Kidney epithelial cell (primary cell): ENCODE measurements around the gene MRPL41. TPM values are rescaled to one million over a fixed set of nuclear protein-coding genes. Genes with fewer than 3 reads are reported as not detected.
"Not testable (repeated sequence)": the region's sequence is repeated elsewhere in the genome, so short reads cannot be mapped to it uniquely, and the experiment has no call there.

Experiments
- DNase-seq: peaks from one replicate; pipeline ENCODE4 v3.0.0-alpha.2; 2010; ENCODE audit warnings: low read depth
- H3K27me3 ChIP-seq: 2 replicates; pipeline ENCODE4 v1.6.0; 2011; ENCODE audit warnings: low read length; ENCODE audit not compliant: control insufficient read depth, insufficient read depth
- H3K36me3 ChIP-seq: 2 replicates; pipeline ENCODE4 v1.5.1; 2011; ENCODE audit warnings: low read length; ENCODE audit not compliant: control insufficient read depth, insufficient read depth
- H3K4me3 ChIP-seq: 2 replicates; pipeline ENCODE4 v1.5.1; 2011; ENCODE audit warnings: low read depth, mild to moderate bottlenecking, control low read depth, low read length
- total RNA-seq: library from RNA; depleted of rRNA; stranded (reverse); fragments of >200 nt; gene quantifications from 2 replicates; pipeline ENCODE4 v1.2.3, GENCODE V29; 2015
- TF ChIP-seq, protein P1 (sequence below): IDR thresholded peaks from 2 replicates; pipeline ENCODE4 v1.5.1; 2011; ENCODE audit warnings: mild to moderate bottlenecking, moderate library complexity, low read length, control low read depth, inconsistent platforms; ENCODE audit not compliant: insufficient read depth, poor library complexity, severe bottlenecking

The MRPL41 gene
- total RNA-seq, 1 donor from 2014 or later: 77.9 TPM

GRCh38 chr9:137515338-137515724, 36.3 kb upstream of the MRPL41 start:
- no peak for DNase-seq
- TF ChIP-seq, protein P1, sequence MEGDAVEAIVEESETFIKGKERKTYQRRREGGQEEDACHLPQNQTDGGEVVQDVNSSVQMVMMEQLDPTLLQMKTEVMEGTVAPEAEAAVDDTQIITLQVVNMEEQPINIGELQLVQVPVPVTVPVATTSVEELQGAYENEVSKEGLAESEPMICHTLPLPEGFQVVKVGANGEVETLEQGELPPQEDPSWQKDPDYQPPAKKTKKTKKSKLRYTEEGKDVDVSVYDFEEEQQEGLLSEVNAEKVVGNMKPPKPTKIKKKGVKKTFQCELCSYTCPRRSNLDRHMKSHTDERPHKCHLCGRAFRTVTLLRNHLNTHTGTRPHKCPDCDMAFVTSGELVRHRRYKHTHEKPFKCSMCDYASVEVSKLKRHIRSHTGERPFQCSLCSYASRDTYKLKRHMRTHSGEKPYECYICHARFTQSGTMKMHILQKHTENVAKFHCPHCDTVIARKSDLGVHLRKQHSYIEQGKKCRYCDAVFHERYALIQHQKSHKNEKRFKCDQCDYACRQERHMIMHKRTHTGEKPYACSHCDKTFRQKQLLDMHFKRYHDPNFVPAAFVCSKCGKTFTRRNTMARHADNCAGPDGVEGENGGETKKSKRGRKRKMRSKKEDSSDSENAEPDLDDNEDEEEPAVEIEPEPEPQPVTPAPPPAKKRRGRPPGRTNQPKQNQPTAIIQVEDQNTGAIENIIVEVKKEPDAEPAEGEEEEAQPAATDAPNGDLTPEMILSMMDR: no peak
- no peaks in the 10 kb centered on the region for H3K27me3 ChIP-seq
- no peaks in the 10 kb centered on the region for H3K36me3 ChIP-seq
- no peak overlapping the region for H3K4me3 ChIP-seq

GRCh38 chr9:137516144-137516917, 35.3 kb upstream of the MRPL41 start:
- no peak for DNase-seq
- no peaks in the 10 kb centered on the region for H3K36me3 ChIP-seq
- H3K4me3 ChIP-seq: no peak overlapping the region
- TF ChIP-seq, protein P1: no peak
- no peaks in the 10 kb centered on the region for H3K27me3 ChIP-seq

GRCh38 chr9:137518661-137519459, 32.8 kb upstream of the MRPL41 start:
- not testable (repeated sequence) for DNase-seq, H3K36me3 ChIP-seq, H3K4me3 ChIP-seq, H3K27me3 ChIP-seq

- no peak overlapping the region for H3K4me3 ChIP-seq
- TF ChIP-seq, protein P1: no peak
- H3K36me3 ChIP-seq: no peaks in the 10 kb centered on the region
- no peak for DNase-seq
- H3K27me3 ChIP-seq: no peaks in the 10 kb centered on the region
Measured at GRCh38 chr9:137519553-137519952, 32.1 kb upstream of the MRPL41 start.

GRCh38 chr9:137520614-137521404, 30.9 kb upstream of the MRPL41 start:
- TF ChIP-seq, protein P1: no peak
- Histone ChIP-seq H3K4me3 (no peak overlapping the region), H3K36me3 (no peaks in the 10 kb centered on the region), H3K27me3 (no peaks in the 10 kb centered on the region)
- DNase-seq: no peak
